H1 (cell line): ENCODE measurements around the gene AHDC1. TPM values are rescaled to one million over a fixed set of nuclear protein-coding genes. Genes with fewer than 3 reads are reported as not detected.

Source experiments
- CTCF ChIA-PET: fragments of 300-600 bp; sonication (Branson Sonifier 250); formaldehyde crosslinking; loops from one replicate; lab custom pipeline; 2021; ENCODE audit not compliant: partially characterized antibody; lab: Charles Lee
- POLR2A ChIA-PET: fragments of 300-600 bp; sonication (Branson Sonifier 250); formaldehyde crosslinking; loops from one replicate; lab custom pipeline; 2021; ENCODE audit warnings: inconsistent platforms; ENCODE audit not compliant: partially characterized antibody; lab: Charles Lee
- DNase-seq, 2 experiments: peaks; one replicate each; pipeline versions ENCODE4 v3.0.0 to v3.0.0-alpha.2; 2010 to 2022; ENCODE audit warnings: low spot score in 2 of 2, low read depth in 1 of 2, mixed read lengths in 1 of 2
- FAIRE-seq: peaks from 2 replicates; lab custom pipeline; 2011; peaks lifted over from hg19 to GRCh38; lab: Jason Lieb, UNC
- H2AFZ ChIP-seq: 2 replicates; pipeline ENCODE4 v1.8.1; 2012; ENCODE audit warnings: low read length, inconsistent platforms
- H2AK5ac ChIP-seq: 2 replicates; pipeline ENCODE4 v1.6.1; 2013; ENCODE audit warnings: low read depth, low read length
- H2BK120ac ChIP-seq: replicated peaks from 2 replicates; pipeline ENCODE3; 2013; ENCODE audit warnings: low read depth, low read length, inconsistent platforms
- H2BK12ac ChIP-seq: 2 replicates; pipeline ENCODE4 v1.6.1; 2013; ENCODE audit warnings: low read depth, low read length
- H2BK15ac ChIP-seq: 2 replicates; pipeline ENCODE4 v1.6.1; 2013; ENCODE audit warnings: low read length
- H2BK20ac ChIP-seq: 2 replicates; pipeline ENCODE4 v1.6.1; 2013; ENCODE audit warnings: low read length
- H2BK5ac ChIP-seq: 2 replicates; pipeline ENCODE4 v1.6.1; 2013; ENCODE audit warnings: low read depth, low read length
- H3K14ac ChIP-seq: 2 replicates; pipeline ENCODE4 v1.6.1; 2013; ENCODE audit warnings: inconsistent platforms; ENCODE audit not compliant: insufficient read length
- H3K18ac ChIP-seq: 2 replicates; pipeline ENCODE4 v1.6.1; 2013; ENCODE audit warnings: low read length; ENCODE audit errors: extremely low read depth
- H3K23ac ChIP-seq: 2 replicates; pipeline ENCODE4 v1.6.1; 2013; ENCODE audit warnings: inconsistent platforms; ENCODE audit not compliant: insufficient read length
- H3K23me2 ChIP-seq: 2 replicates; pipeline ENCODE4 v1.6.1; 2013; ENCODE audit warnings: low read depth, low read length
- H3K27ac ChIP-seq: 2 replicates; pipeline ENCODE4 v1.6.1; 2011; ENCODE audit warnings: low read depth, low read length, inconsistent platforms
- H3K27me3 ChIP-seq, 4 experiments: replicated peaks in 1 of 4; 1 replicate in 1 of 4; 2 replicates in 3 of 4; pipeline versions ENCODE4 v1.6.1 to v1.8.1; 2011 to 2013; ENCODE audit warnings: low read length in 3 of 4, mild to moderate bottlenecking in 3 of 4, inconsistent platforms in 2 of 4, mixed read lengths in 2 of 4, moderate library complexity in 1 of 4; ENCODE audit not compliant: control insufficient read depth in 3 of 4, insufficient read depth in 3 of 4; ENCODE audit errors: extremely low read depth in 1 of 4
- H3K36me3 ChIP-seq, 4 experiments: 2 replicates each; pipeline versions ENCODE4 v1.6.1 to v1.8.1; 2011 to 2013; ENCODE audit warnings: mild to moderate bottlenecking in 4 of 4, low read length in 3 of 4, moderate library complexity in 2 of 4, control low read depth in 1 of 4, inconsistent platforms in 1 of 4; ENCODE audit not compliant: insufficient read depth in 4 of 4, control insufficient read depth in 2 of 4
- H3K4ac ChIP-seq: replicated peaks from 2 replicates; pipeline ENCODE3; 2013; ENCODE audit warnings: low read length, low read depth, mixed read lengths, inconsistent platforms; ENCODE audit not compliant: insufficient read length
- H3K4me1 ChIP-seq, 4 experiments: replicated peaks in 1 of 4; 1 replicate in 1 of 4; 2 replicates in 3 of 4; pipeline versions ENCODE4 v1.6.1 to v1.8.1; 2011 to 2013; ENCODE audit warnings: low read length in 3 of 4, inconsistent platforms in 2 of 4, mixed read lengths in 1 of 4; ENCODE audit not compliant: insufficient read depth in 4 of 4, control insufficient read depth in 3 of 4
- H3K4me2 ChIP-seq, 2 experiments: 2 replicates each; pipeline versions ENCODE4 v1.6.1 to v1.8.1; 2011 to 2013; ENCODE audit warnings: low read depth in 2 of 2, low read length in 2 of 2, control low read depth in 1 of 2, inconsistent platforms in 1 of 2, mild to moderate bottlenecking in 1 of 2; ENCODE audit not compliant: insufficient read depth in 1 of 2
- H3K4me3 ChIP-seq, 4 experiments: fragments of 200-600, 300-600 bp in 1 of 4; sonication (generic), shearing (Covaris generic), sonication (Bioruptor Twin) in 1 of 4; 2 replicates each; pipeline versions ENCODE4 v1.5.1 to v1.8.1; 2011 to 2016; ENCODE audit warnings: low read length in 4 of 4, low read depth in 3 of 4, control low read depth in 2 of 4, inconsistent platforms in 2 of 4, mild to moderate bottlenecking in 2 of 4, mixed read lengths in 1 of 4, moderate library complexity in 1 of 4; ENCODE audit not compliant: insufficient read depth in 2 of 4; ENCODE audit errors: extremely low read depth in 1 of 4
- H3K56ac ChIP-seq: replicated peaks from 2 replicates; pipeline ENCODE3; 2013; ENCODE audit warnings: low read depth, mild to moderate bottlenecking, mixed read lengths, low read length, inconsistent platforms; ENCODE audit not compliant: insufficient read length
- H3K79me1 ChIP-seq: 2 replicates; pipeline ENCODE4 v1.6.1; 2013; ENCODE audit warnings: low read depth, low read length, control low read depth
- H3K79me2 ChIP-seq, 2 experiments: 2 replicates each; pipeline versions ENCODE4 v1.6.1 to v1.8.1; 2012 to 2013; ENCODE audit warnings: low read length in 2 of 2, mild to moderate bottlenecking in 2 of 2, inconsistent platforms in 1 of 2; ENCODE audit not compliant: insufficient read depth in 2 of 2, control insufficient read depth in 1 of 2
- H3K9ac ChIP-seq, 4 experiments: replicated peaks in 1 of 4; 1 replicate in 1 of 4; 2 replicates in 3 of 4; pipeline versions ENCODE4 v1.6.1 to v1.8.1; 2011 to 2013; ENCODE audit warnings: low read depth in 3 of 4, low read length in 3 of 4, control low read depth in 2 of 4, mild to moderate bottlenecking in 2 of 4, moderate library complexity in 2 of 4, inconsistent platforms in 1 of 4; ENCODE audit errors: extremely low read depth in 1 of 4
- H3K9me3 ChIP-seq, 2 experiments: 2 replicates each; pipeline versions ENCODE4 v1.6.1 to v1.8.1; 2012 to 2013; ENCODE audit warnings: mild to moderate bottlenecking in 2 of 2, moderate library complexity in 2 of 2, control low read depth in 1 of 2, inconsistent platforms in 1 of 2, low read depth in 1 of 2, low read length in 1 of 2, mixed read lengths in 1 of 2; ENCODE audit not compliant: insufficient read depth in 2 of 2
- H4K20me1 ChIP-seq, 2 experiments: replicated peaks in 1 of 2; 2 replicates each; pipeline versions ENCODE3 to v1.8.1; 2011 to 2013; ENCODE audit warnings: inconsistent platforms in 2 of 2, low read length in 2 of 2, mild to moderate bottlenecking in 1 of 2; ENCODE audit not compliant: insufficient read depth in 2 of 2, control insufficient read depth in 1 of 2
- H4K5ac ChIP-seq: 2 replicates; pipeline ENCODE4 v1.6.1; 2013; ENCODE audit warnings: low read length, low read depth, mixed read lengths, inconsistent platforms; ENCODE audit not compliant: insufficient read length
- H4K8ac ChIP-seq: 2 replicates; pipeline ENCODE4 v1.8.0; 2013; ENCODE audit warnings: mild to moderate bottlenecking, moderate library complexity, low read length, inconsistent platforms; ENCODE audit not compliant: insufficient read depth; ENCODE audit errors: extremely low read depth
- H4K91ac ChIP-seq: replicated peaks from 2 replicates; pipeline ENCODE3; 2013; ENCODE audit warnings: low read length, mixed read lengths, inconsistent platforms; ENCODE audit not compliant: insufficient read length
- CHD1 ChIP-seq: IDR thresholded peaks from 2 replicates; pipeline ENCODE4 v1.6.1; 2012; ENCODE audit warnings: low read depth, low read length, improper control_type of control experiment
- GTF2F1 ChIP-seq: IDR thresholded peaks from 2 replicates; pipeline ENCODE4 v1.6.1; 2012; ENCODE audit warnings: low read depth, low read length, improper control_type of control experiment, borderline replicate concordance
- KDM4A ChIP-seq: IDR thresholded peaks from one replicate; pipeline ENCODE4 v1.7.1; 2012; ENCODE audit warnings: low read depth, mild to moderate bottlenecking, moderate library complexity, low read length, inconsistent platforms; ENCODE audit not compliant: severe bottlenecking
- PHF8 ChIP-seq: fragments of 200-600 bp; sonication (generic); conservative IDR thresholded peaks from 2 replicates; pipeline ENCODE4 v1.7.1; 2012; ENCODE audit warnings: low read depth, mild to moderate bottlenecking, inconsistent platforms, low read length, moderate library complexity
- RBBP5 ChIP-seq: IDR thresholded peaks from 2 replicates; pipeline ENCODE4 v1.7.1; 2012; ENCODE audit warnings: low read depth, mild to moderate bottlenecking, inconsistent platforms, low read length, moderate library complexity, borderline replicate concordance
- SIN3A ChIP-seq, 2 experiments: IDR thresholded peaks in 1 of 2; conservative IDR thresholded peaks in 1 of 2; 2 replicates each; pipeline ENCODE4 v1.6.1; 2011 to 2012; ENCODE audit warnings: low read length in 2 of 2, improper control_type of control experiment in 1 of 2, low read depth in 1 of 2, mild to moderate bottlenecking in 1 of 2
- SIRT6 ChIP-seq: IDR thresholded peaks from one replicate; pipeline ENCODE4 v1.7.1; 2012; ENCODE audit warnings: low read length, inconsistent platforms
- SP2 ChIP-seq: IDR thresholded peaks from 2 replicates; pipeline ENCODE4 v1.6.1; 2012; ENCODE audit warnings: mild to moderate bottlenecking, low read length, inconsistent platforms
- SUZ12 ChIP-seq: fragments of 200-600 bp; sonication (generic); IDR thresholded peaks from 2 replicates; pipeline ENCODE4 v1.6.1; 2012; ENCODE audit warnings: mild to moderate bottlenecking, inconsistent platforms, low read length, moderate library complexity, mixed read lengths
- TBP ChIP-seq: IDR thresholded peaks from 2 replicates; pipeline ENCODE4 v1.6.1; 2011; ENCODE audit warnings: low read depth, low read length, improper control_type of control experiment
- USF2 ChIP-seq: IDR thresholded peaks from 2 replicates; pipeline ENCODE4 v1.6.1; 2011; ENCODE audit warnings: low read length, improper control_type of control experiment
- YY1 ChIP-seq: IDR thresholded peaks from 2 replicates; pipeline ENCODE4 v1.6.1; 2011; ENCODE audit warnings: low read depth, mild to moderate bottlenecking, low read length
- WGBS, 2 experiments: shearing (Covaris generic) in 1 of 2; methylation state at CpG; one replicate each; pipeline versions ENCODE4 v1.1.6 to v1.1.7; 2013 to 2015; ENCODE audit warnings: low lambda C conversion rate in 2 of 2, mixed read lengths in 2 of 2, inconsistent platforms in 1 of 2, low coverage in 1 of 2, missing lambda C conversion rate in 1 of 2; ENCODE audit not compliant: insufficient replicate concordance in 2 of 2, insufficient coverage in 1 of 2, insufficient read length in 1 of 2; ENCODE audit errors: extremely low coverage in 1 of 2, missing lambda C conversion rate in 1 of 2; 5-methylcytosine and 5-hydroxymethylcytosine counted together
- polyA plus RNA-seq, 7 experiments: library from polyadenylated mRNA; depleted of rRNA in 3 of 7; stranded (reverse) in 5 of 7; unstranded in 2 of 7; fragments of >200 nt in 5 of 7; fragments of 200-250 nt in 2 of 7; gene quantifications; 1 replicate in 5 of 7; 2 replicates in 1 of 7; 4 replicates in 1 of 7; pipeline versions ENCODE4 v1.2.1 to v1.2.3, GENCODE V29; 2011 to 2013; ENCODE audit warnings: missing spikeins in 2 of 7, mixed read lengths in 2 of 7
- total RNA-seq: library from RNA; stranded (reverse); fragmentation: NEBNext Ultra II Directional; extraction: Animal tissue kit (Norgen Biotek cat#: 25700); gene quantifications from 2 replicates; pipeline ENCODE4 v1.2.1, GENCODE V29; 2021

The AHDC1 gene
- total and polyA plus RNA-seq, 2 of the 8 experiments (the other 6 are each of a cell fraction or from before 2014, with no cell fraction given): 4.4 to 35.1 TPM

GRCh38 chr1:27521861-27522431 is 82.0 kb downstream of the AHDC1 start:
- Histone ChIP-seq H3K9ac (no peak overlapping the region), H2AFZ (no peak overlapping the region), H3K18ac (no peak overlapping the region), H3K23me2 (peaks cover 7% of the 10 kb centered on the region), H2BK5ac (peak overlapping the region; percentile 96; the same call in 1 of the 2 replicates), H3K14ac (no peak overlapping the region), H3K79me2 (no peaks in the 10 kb centered on the region), H4K91ac (peak overlapping the region; percentile 87), H2BK15ac (peak overlapping the region; percentile 98), H4K8ac (peak overlapping the region; percentile 81; the same call in 1 of the 2 replicates), H3K27me3 (no peaks in the 10 kb centered on the region), H3K4me2 (no peak overlapping the region), H3K4me1 (peaks cover 9 to 54% (median 40%) of the 10 kb centered on the region in 4 experiments), H2BK120ac (no peak overlapping the region), H3K79me1 (no peaks in the 10 kb centered on the region), H3K36me3 (no peaks in the 10 kb centered on the region), H3K4ac (peak overlapping the region; percentile 57), H3K4me3 (no peak overlapping the region), H3K23ac (no peak overlapping the region), H2BK12ac (peak overlapping the region; percentile 97; the same call in 1 of the 2 replicates), H2BK20ac (peak overlapping the region; percentile 90; the same call in 1 of the 2 replicates), H3K9me3 (no peaks in the 10 kb centered on the region), H4K20me1 (peaks cover 0 to 2% of the 10 kb centered on the region in 2 experiments), H2AK5ac (peak overlapping the region; percentile 54; the same call in 1 of the 2 replicates), H3K27ac (no peak overlapping the region), H3K56ac (no peak overlapping the region), H4K5ac (no peak overlapping the region)
- no peak for FAIRE-seq
- ChIA-PET CTCF (interaction anchor here (0.7 to 8.6 kb wide), 14 partner anchors 13 to 223 kb away, joined by 3 to 110 read pairs (median 4); partner anchors contain the start of gene AHDC1), POLR2A (interaction anchor here (1.0 kb wide), 1 partner anchor 14 kb away, joined by 4 read pairs; no protein-coding TSS in a partner anchor)
- DNase-seq: no peak
- 95% methylated on average over 9 of the region's 9 CpGs; no CpG with 5 or more reads in 1 of the 2 experiments for WGBS, 2 experiments
- TF ChIP-seq SIN3A (conservative IDR thresholded peaks at IDR 0.05 in 1 of 2, IDR thresholded peaks at IDR 0.05 in 1 of 2; ENCODE audit: low read depth in 1 of 2, low read length in 2 of 2) (no peak), TBP (no peak), CHD1 (no peak), USF2 (no peak), SUZ12 (no peak), SIRT6 (no peak), RBBP5 (no peak), GTF2F1 (no peak), PHF8 (no peak), YY1 (no peak), SP2 (no peak), KDM4A (no peak)
